Testis (tissue), 2 donors: Measurements from ENCODE around the gene DENND11.

Experiments
- POLR2A ChIP-seq: fragments of 450-650 bp; IDR thresholded peaks from one replicate; pipeline ENCODE4 v1.6.1; 2017; ENCODE audit warnings: antibody characterized with exemption, mild to moderate bottlenecking, moderate library complexity
- TF ChIP-seq, protein P1 (sequence below), 3 experiments: fragments of 450-650 bp in 2 of 3; fragments of 200-600 bp in 1 of 3; sonication (generic) in 1 of 3; IDR thresholded peaks; one replicate each; pipeline ENCODE4 v1.5.1; 2016 to 2019; ENCODE audit warnings: antibody characterized with exemption in 3 of 3, mild to moderate bottlenecking in 2 of 3, moderate library complexity in 1 of 3

- TF ChIP-seq, protein P1, sequence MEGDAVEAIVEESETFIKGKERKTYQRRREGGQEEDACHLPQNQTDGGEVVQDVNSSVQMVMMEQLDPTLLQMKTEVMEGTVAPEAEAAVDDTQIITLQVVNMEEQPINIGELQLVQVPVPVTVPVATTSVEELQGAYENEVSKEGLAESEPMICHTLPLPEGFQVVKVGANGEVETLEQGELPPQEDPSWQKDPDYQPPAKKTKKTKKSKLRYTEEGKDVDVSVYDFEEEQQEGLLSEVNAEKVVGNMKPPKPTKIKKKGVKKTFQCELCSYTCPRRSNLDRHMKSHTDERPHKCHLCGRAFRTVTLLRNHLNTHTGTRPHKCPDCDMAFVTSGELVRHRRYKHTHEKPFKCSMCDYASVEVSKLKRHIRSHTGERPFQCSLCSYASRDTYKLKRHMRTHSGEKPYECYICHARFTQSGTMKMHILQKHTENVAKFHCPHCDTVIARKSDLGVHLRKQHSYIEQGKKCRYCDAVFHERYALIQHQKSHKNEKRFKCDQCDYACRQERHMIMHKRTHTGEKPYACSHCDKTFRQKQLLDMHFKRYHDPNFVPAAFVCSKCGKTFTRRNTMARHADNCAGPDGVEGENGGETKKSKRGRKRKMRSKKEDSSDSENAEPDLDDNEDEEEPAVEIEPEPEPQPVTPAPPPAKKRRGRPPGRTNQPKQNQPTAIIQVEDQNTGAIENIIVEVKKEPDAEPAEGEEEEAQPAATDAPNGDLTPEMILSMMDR (IDR thresholded peaks at IDR 0.05): no peak
- TF ChIP-seq POLR2A: no peak
These were observed 26.3 kb downstream of the DENND11 start for GRCh38 chr7:141675436-141676215.
